ENCODE measurements around the gene MRPL55. TPM values are rescaled to one million over a fixed set of nuclear protein-coding genes. Genes with fewer than 3 reads are reported as not detected.

Gene MRPL55
- total RNA-seq, 2 donors from 2014 or later = 57.6 to 66.7 TPM

GRCh38 chr1:228120857-228121489 is 11.9 kb upstream of the MRPL55 start:
- no peak for DNase-seq
- Mint-ChIP-seq H3K36me3 (ENCODE audit: low read depth) (peaks cover 5% of the 10 kb centered on the region), H3K4me1 (peaks cover 28% of the 10 kb centered on the region), H3K27ac (no peak overlapping the region), H3K4me3 (no peak overlapping the region), H3K9me3 (peaks cover 52% of the 10 kb centered on the region), H3K27me3 (ENCODE audit: insufficient read depth) (peaks cover 15% of the 10 kb centered on the region)
- Histone ChIP-seq H3K9ac (ENCODE audit: extremely low read depth, low read length, poor library complexity, severe bottlenecking) (no peak overlapping the region), H3K4me3 (ENCODE audit: low read length) (peak overlapping the region; percentile 24), H3K27me3 (ENCODE audit: control insufficient read depth, insufficient read depth, low read length, poor library complexity, severe bottlenecking) (no peaks in the 10 kb centered on the region), H3K9me3 (ENCODE audit: control insufficient read depth, low read length) (peaks cover 69% of the 10 kb centered on the region), H3K4me1 (ENCODE audit: control insufficient read depth, insufficient read depth, low read length) (peaks cover 24% of the 10 kb centered on the region), H3K27ac (ENCODE audit: low read depth, low read length) (no peak overlapping the region), H3K36me3 (ENCODE audit: control insufficient read depth, insufficient read depth, low read length) (no peaks in the 10 kb centered on the region)
- 88 to 89% methylated on average over 3 to 5 of the region's 5 CpGs for WGBS, 2 experiments (ENCODE audit: insufficient coverage in 1 of 2, insufficient read length in 1 of 2)
- TF ChIP-seq CTCF (conservative IDR thresholded peaks at IDR 0.05) = no peak

DNA sequence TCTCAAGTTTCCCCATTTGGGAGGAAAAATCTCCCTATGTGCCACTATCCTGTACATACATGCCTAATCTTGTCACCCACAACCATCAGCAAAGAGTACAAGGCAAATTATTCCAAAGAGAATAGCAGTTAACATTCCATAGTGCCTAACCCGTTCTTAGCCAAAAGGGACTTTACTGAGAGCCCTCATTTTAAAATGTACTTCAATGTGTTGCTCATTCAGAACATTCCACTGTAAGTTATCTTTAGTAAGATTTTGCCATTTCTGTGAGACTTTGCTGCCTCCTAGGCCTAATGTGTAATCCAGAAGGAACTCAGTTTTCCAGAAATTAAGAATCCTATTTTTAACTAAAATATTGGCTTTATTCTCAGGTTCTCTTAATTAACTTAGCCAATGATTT is 11.3 kb upstream of the MRPL55 start:
- Mint-ChIP-seq H3K9me3 (peaks cover 58% of the 10 kb centered on the region), H3K4me3 (no peak overlapping the region), H3K27ac (no peak overlapping the region), H3K36me3 (ENCODE audit: low read depth) (peaks cover 8% of the 10 kb centered on the region), H3K4me1 (peaks cover 28% of the 10 kb centered on the region), H3K27me3 (ENCODE audit: insufficient read depth) (peaks cover 14% of the 10 kb centered on the region)
- H3K27ac ChIP-seq (ENCODE audit: low read depth, low read length) = no peak overlapping the region
- peaks cover 20% of the 10 kb centered on the region for H3K4me1 ChIP-seq (ENCODE audit: control insufficient read depth, insufficient read depth, low read length)
- no peak for TF ChIP-seq CTCF (conservative IDR thresholded peaks at IDR 0.05)
- no peak for DNase-seq
- peaks cover 75% of the 10 kb centered on the region for H3K9me3 ChIP-seq (ENCODE audit: control insufficient read depth, low read length)
- no peaks in the 10 kb centered on the region for H3K27me3 ChIP-seq (ENCODE audit: control insufficient read depth, insufficient read depth, low read length, poor library complexity, severe bottlenecking)
- no peaks in the 10 kb centered on the region for H3K36me3 ChIP-seq (ENCODE audit: control insufficient read depth, insufficient read depth, low read length)
- H3K4me3 ChIP-seq (ENCODE audit: low read length) = no peak overlapping the region
- WGBS, 2 experiments (ENCODE audit: insufficient coverage in 1 of 2, insufficient read length in 1 of 2) = 79 to 89% methylated on average over 1 of the region's 1 CpG
- no peak overlapping the region for H3K9ac ChIP-seq (ENCODE audit: extremely low read depth, low read length, poor library complexity, severe bottlenecking)

DNA sequence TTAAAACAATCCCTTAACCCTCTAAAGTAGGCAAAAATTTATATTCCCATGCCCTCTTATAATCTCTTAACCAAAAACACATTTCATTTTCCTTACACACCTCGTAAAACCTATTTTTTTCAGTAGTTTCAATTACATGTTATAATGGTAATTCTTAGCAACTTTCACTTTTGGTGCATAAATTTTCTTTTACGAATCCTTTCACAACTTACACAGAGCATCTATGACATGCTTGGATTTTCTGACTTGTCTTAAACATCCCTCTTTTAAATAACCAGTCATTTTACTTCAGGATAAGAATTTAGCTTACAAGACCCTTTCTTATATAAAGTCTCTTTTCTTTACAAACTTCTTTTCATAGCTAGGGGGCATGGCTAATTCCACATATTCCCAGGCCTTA is 8.9 kb upstream of the MRPL55 start:
- Mint-ChIP-seq H3K36me3 (ENCODE audit: low read depth) (peaks cover 8% of the 10 kb centered on the region), H3K27me3 (ENCODE audit: insufficient read depth) (peaks cover 5% of the 10 kb centered on the region), H3K4me1 (peaks cover 11% of the 10 kb centered on the region), H3K27ac (no peak overlapping the region), H3K4me3 (no peak overlapping the region), H3K9me3 (peaks cover 67% of the 10 kb centered on the region)
- no peak overlapping the region for H3K4me3 ChIP-seq (ENCODE audit: low read length)
- H3K9ac ChIP-seq (ENCODE audit: extremely low read depth, low read length, poor library complexity, severe bottlenecking) = no peak overlapping the region
- H3K27me3 ChIP-seq (ENCODE audit: control insufficient read depth, insufficient read depth, low read length, poor library complexity, severe bottlenecking) = no peaks in the 10 kb centered on the region
- no peak for TF ChIP-seq CTCF (conservative IDR thresholded peaks at IDR 0.05)
- no peak for DNase-seq
- H3K9me3 ChIP-seq (ENCODE audit: control insufficient read depth, low read length) = peaks cover 80% of the 10 kb centered on the region
- no peaks in the 10 kb centered on the region for H3K36me3 ChIP-seq (ENCODE audit: control insufficient read depth, insufficient read depth, low read length)
- peaks cover 7% of the 10 kb centered on the region for H3K4me1 ChIP-seq (ENCODE audit: control insufficient read depth, insufficient read depth, low read length)
- 70 to 90% methylated on average over 1 to 2 of the region's 2 CpGs for WGBS, 2 experiments (ENCODE audit: insufficient coverage in 1 of 2, insufficient read length in 1 of 2)
- no peak overlapping the region for H3K27ac ChIP-seq (ENCODE audit: low read depth, low read length)

All from endodermal cell (in vitro differentiated cells).